Inflammatory macrophage treated with lipopolysaccharide for 1 hour (primary cell): ENCODE data around the gene LAPTM5.

ENCODE experiments used
- DNase-seq, 2 donors: peaks; one replicate each; pipeline ENCODE4 v3.0.0-alpha.2; 2020 to 2022

The LAPTM5 gene

DNA sequence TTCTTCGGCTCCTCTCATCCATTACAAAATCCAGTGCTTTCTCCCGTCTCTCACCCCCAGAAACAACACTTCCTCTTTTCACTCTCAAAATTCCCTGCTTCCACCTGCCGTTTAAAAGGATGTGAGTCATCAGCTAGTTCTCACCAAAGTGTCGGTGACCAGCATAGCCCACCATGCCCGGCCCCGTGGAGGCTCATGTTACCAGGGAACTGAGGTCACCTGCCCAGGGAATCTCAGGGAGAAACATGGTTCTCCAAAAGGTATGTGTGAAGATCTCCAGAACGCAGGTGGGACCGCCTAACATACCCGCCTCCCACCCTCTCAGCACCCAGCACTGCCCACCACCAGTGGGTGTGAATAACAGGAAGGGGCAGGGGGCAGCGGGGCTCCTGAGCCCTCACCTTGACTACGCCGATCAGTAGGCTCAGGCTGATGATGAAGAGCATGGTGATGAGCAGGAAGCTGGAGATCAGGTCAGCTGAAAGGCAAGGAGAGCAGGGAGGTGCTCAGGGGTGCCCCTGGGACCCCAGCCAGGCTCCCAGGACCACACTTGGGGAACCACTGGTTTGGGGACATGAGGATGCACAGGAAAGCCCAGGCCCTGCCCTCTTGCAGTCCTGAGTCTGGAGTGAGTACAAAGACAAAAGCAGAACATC lies 16.2 kb downstream of the LAPTM5 start:
- peak; percentile 72 to 90 for DNase-seq

GRCh38 chr1:30740251-30741238 lies 17.0 kb downstream of the LAPTM5 start:
- no peak for DNase-seq

DNA sequence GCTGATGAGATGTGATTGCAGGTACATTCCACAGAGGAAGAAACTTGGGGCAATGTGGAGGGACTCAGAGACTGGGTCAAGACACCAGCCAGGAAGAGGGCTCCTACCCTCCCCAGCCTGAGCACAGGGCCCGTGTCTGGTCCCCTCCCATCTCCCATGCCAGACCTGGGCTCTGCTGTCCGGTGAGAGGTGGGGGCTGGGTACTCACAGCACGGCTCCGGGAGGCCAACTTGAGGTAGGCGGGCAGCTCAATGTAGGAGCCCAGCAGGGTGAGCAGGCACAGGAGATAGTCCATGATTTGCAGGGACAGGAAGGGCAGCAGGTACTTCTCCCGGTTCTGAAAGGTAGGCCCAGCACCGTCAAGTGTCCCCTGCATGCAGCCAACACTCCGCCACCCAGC lies 18.0 kb downstream of the LAPTM5 start:
- DNase-seq, result no peak

DNA sequence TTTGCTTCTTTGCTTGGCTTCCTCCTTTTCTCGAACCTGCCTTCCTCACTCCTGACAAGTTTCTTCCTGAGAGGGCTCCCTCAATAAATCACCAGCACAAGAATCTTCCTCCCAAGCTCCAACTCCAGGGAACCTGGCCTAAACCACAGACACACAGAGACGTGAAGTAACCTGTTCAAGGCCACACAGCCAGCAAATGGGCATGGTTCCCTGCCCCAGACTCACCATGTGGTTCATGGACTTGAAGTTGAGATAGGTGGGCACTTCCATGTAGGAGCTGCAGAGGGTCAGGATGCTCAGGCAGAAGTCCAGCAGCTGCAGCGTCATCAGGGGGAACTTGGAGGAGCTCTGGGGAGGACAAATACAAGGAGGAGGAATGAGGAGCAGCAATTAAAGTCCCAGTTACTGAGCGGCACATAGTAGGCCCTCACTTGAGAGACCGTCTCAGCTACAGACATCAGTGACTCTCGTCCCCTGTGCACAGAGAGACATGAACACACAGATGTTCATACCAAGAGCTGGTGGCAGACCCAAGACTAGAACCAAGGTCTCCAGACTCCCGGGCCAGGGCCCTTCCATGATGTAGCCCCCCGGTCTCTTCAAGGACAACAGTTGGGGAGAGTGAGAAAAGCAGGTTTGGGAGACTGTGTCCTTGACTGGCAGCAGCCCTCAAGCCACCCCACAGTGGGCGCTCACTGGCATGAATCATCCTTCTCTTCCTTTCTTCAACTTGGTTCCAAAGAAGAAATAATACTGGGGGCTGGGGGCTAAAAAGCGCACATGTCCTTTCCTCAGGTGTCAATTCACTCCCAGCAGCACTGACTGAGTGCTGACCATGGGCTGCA lies 18.6 kb downstream of the LAPTM5 start:
- no peak for DNase-seq

- DNase-seq, result no peak
Measured at GRCh38 chr1:30738040-30738714, 19.4 kb downstream of the LAPTM5 start.

- DNase-seq, result no peak
Measured at GRCh38 chr1:30737357-30738039, 20.1 kb downstream of the LAPTM5 start.

DNA sequence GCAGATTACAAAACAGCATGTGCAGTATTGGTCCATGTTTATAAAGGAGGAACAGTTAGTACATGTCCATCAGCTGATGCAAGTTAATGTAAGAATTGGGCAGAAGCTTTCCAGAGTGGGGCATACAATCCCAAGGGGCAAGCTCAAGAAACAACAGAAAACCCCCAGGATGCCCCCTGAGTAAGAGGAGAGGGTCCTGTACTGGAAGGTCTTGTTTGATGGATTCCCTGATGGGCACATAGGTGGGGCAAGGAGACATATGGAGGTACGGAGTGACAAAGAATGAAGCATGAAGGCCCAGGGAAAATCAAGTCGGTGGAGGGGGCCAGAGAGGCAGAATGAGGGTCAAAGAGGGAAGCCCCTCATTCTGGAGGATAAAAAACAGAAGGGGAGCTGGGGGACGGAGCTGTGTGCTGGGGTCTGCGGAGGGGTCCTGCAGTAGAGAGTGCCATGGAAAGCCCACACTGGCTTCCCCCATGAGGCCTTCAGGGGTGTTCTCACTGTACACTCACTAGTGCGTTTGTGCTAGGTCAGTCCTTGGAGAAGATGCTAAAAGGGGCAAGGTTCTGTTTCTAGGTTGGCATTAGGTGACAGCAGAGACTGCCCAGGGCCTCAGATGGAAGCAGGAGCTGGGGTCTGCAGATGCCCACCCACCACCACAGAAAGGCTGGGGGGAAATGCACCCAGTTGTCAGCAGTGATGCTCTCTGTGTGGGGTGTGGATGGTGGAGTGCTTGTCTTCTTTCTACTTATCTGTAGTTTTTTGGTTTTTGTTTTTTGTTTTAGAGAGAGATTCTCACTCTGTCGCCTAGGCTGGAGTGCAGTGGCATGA lies 21.7 kb downstream of the LAPTM5 start:
- DNase-seq, result no peak

DNA sequence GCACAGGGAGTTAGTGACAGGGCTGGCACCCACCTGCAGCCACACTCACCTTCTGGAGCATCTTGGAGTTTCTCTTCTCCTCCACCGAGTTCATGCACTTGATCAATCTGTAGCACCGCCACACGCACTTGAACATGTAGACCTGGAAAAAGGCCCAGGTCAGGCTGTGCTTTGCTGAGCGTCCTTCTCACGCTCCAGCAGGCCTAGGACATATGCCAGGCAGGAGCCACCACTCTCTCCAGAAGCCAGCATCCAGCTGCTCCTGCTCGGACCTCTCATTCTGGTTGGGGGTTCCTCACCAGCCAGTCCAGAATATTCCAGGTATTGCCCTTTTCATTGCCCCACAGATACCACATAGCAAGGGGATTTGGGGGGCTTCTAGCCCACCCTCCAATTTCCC lies 22.4 kb downstream of the LAPTM5 start:
- DNase-seq, result no peak

DNA sequence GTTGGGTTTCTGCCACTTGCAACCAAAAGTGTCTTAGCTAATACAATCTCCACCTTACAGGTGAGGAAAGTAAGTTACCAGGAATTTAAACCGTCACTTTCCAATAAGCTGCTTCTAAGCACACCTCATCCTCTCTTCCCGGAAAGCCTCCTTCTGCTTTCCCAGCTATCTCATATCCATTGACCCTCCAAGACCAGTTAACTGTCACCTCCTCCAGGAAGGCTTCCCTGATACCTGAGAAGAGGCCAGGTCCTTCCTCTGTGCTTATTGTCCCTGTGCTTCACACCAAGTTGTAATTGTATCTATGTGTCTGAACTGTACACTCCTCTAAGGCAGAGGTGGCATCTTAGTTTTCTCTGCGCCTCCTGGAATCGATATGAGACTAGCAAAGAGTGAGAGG lies 23.0 kb downstream of the LAPTM5 start:
- no peak for DNase-seq

DNA sequence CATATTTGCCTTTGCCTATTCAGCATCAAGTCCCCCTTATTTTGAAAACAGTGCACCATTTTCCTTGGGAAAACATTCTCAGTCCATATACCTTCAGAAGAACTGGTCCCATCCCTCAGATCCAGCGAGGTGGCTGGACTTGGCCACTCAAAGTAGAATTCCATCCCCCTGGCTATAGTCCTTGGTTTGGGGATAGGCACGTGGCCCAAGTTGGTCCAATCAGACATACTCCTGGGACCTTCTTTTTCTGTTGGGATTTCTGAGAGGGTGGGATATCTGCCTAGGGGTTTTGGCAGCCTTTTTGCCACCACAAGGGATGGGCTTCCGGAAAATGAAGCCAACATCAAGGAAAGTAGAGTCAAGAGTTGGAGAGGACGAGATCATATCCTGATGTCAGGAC lies 23.5 kb downstream of the LAPTM5 start:
- no peak for DNase-seq

DNA sequence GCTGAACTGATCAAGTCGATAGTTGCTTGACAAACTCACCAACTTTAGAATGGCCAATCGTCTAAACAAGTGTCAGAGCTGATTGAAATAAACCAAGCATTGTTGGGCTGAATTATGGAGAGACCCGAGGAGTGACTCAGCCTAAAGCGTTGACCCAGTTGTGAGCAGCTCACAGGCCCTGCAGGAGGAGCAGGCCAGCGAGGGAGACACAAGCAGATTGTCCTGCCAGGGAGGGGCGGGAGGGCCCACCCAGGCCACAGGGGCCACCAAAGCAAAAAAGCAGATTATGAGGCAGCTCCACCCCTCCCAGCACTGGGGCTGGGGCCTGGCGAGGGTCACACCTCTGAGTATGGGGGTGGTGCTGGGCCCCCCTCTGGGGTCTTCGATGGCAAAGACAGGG lies 24.1 kb downstream of the LAPTM5 start:
- no peak for DNase-seq

GRCh38 chr1:30732277-30732996 lies 25.1 kb downstream of the LAPTM5 start:
- DNase-seq, result no peak

GRCh38 chr1:30731806-30732276 lies 25.7 kb downstream of the LAPTM5 start:
- no peak for DNase-seq

- no peak for DNase-seq
Measured at GRCh38 chr1:30731109-30731805, 26.3 kb downstream of the LAPTM5 start.

DNA sequence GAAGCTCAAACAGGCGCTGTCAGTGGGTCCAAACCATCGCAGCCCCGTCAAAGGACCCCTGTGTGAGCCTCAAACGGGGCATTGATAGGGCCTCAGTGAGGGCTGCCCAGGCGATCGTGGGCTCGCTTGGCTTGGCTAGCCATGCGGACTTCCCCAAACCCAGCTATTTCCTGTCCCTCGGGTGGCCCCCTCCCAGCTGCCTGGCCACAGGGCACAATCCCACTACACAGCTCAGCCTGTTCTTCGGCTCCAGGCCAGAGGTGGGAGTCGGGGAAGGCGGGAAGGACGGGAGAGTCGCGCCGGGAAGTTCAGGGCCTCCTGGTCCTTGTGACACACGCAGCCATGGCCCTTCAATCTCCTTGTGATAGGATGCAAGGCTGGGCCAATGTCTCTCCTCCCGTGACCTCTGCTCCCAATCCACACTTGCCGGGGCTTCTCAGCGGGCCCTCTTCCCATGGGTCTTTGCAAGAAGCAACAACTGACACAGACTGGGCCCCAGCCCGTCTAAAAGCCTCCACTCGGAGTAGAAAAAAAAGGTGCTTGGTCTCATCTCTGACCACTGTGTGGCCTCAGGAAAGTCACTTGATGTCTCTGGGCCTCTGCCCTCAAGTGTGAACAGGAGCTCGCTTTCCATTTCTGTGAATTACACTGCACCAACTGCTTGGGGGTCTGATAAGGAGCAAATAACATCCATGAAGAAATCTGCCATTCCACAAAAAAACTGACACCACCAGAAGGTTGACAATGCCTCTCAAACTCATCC lies 27.0 kb downstream of the LAPTM5 start:
- no peak for DNase-seq

- DNase-seq, result no peak
Measured at GRCh38 chr1:30729901-30730300, 27.7 kb downstream of the LAPTM5 start.

DNA sequence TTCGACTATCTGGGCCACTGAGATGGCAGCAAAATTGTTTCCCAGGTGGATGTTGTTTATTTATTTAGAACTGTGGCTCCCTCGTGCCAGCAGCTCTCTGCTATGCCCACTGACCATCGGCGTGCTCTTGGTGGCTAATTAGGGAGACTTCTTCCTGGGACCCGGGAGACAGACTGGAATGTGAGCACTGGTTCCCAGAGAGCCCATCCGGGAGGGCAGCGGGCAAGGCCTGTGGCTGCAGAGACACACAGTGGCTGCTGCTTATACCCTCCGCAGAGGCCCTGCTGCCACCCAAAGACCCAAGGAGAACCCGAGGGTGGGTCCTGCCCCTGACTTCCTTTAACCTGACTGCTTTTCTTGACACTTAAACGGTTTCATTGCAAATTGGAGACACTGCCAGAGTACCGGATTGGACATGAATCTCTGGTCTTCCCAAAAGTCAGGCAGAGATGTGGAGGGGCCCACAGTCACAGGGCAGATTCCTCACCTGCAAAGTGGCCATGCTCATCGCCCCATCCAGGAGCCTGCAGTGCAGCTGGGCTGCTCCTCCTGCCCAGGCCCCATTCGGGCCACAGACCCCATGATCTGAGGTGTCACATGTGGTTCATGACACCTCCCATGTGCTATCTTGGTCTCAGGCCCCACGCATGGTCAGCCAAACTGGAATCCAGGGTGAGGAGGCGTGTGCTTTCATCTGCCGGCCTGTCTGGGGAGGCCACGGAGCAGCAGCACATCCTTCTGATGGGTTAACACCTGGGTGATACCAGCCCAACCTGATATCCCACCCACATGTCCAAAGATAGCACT lies 28.5 kb downstream of the LAPTM5 start:
- no peak for DNase-seq

DNA sequence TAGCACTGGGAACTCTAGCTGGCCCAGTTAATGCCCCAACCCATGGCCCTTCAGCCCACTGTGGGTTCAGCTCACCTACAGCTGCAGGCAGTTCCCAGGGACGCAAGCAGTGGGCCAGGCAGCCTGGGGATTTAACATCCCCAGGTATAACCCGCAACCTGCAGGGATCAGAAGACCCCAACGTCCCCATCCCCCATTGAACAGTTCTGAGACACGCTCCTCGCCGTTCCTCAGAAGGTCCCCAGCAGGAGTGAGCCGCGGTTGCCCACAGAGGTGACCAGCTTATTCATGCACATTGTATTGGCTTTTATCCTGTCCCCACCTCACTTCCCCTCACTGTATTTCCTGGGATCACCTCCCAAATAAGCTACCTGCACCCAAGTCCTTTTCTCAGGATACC lies 29.2 kb downstream of the LAPTM5 start:
- DNase-seq, result no peak
